ENCODE measurements around the gene GPX7.

Gene GPX7

DNA sequence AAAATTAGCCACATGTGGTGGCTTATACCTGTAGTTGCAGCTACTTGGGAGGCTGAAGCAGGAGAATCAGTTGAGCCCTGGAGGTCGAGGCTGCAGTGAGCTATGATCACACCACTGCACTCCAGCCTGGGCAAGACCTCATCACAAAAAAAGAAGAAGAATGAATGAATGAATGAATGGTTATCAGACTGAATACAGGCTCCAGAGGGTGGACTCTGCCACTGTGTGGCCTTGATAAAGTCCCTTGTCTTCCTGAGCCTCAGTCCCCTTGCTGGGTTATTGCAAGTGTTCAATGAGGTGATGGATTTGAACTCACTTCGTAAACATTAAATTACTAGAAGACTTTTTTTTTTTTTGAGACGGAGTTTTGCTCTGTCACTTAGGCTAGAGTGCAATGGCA lies 55.5 kb downstream of the GPX7 start:
- H3K27ac ChIP-seq: no peak overlapping the region
- no peaks in the 10 kb centered on the region for H3K9me3 ChIP-seq (ENCODE audit: low read depth, low read length)
- H3K4me3 ChIP-seq: no peak overlapping the region
- DNase-seq (ENCODE audit: low read depth, low spot score): no peak
- no peaks in the 10 kb centered on the region for H3K36me3 ChIP-seq (ENCODE audit: insufficient read depth, low read length)
- no peak overlapping the region for H3K9ac ChIP-seq (ENCODE audit: insufficient read length)
- TF ChIP-seq EZH2 (IDR thresholded peaks at IDR 0.05) (no peak), FOXP2 (optimal IDR thresholded peaks at IDR 0.05; ENCODE audit: control extremely low read depth, extremely low read length, insufficient read depth) (no peak), POLR2AphosphoS5 (IDR thresholded peaks at IDR 0.05; ENCODE audit: borderline replicate concordance, low read depth, low read length) (no peak)
